GM23248 (cell line): ENCODE results near the gene CHCT1.
"Not testable (repeated sequence)": the region's sequence is repeated elsewhere in the genome, so short reads cannot be mapped to it uniquely, and the experiment has no call there.

Experiments used
- EZH2 ChIP-seq: fragments of 200-600 bp; sonication (generic); IDR thresholded peaks from 2 replicates; pipeline ENCODE4 v1.6.1; 2018; ENCODE audit warnings: antibody characterized with exemption, mild to moderate bottlenecking; ENCODE audit not compliant: insufficient read depth, poor library complexity, severe bottlenecking
- EZH2phosphoT487 ChIP-seq: fragments of 200-600 bp; sonication (generic); IDR thresholded peaks from 2 replicates; pipeline ENCODE4 v1.6.1; 2018; ENCODE audit warnings: antibody characterized with exemption, moderate library complexity, mild to moderate bottlenecking, low read depth; ENCODE audit not compliant: insufficient read depth

DNA sequence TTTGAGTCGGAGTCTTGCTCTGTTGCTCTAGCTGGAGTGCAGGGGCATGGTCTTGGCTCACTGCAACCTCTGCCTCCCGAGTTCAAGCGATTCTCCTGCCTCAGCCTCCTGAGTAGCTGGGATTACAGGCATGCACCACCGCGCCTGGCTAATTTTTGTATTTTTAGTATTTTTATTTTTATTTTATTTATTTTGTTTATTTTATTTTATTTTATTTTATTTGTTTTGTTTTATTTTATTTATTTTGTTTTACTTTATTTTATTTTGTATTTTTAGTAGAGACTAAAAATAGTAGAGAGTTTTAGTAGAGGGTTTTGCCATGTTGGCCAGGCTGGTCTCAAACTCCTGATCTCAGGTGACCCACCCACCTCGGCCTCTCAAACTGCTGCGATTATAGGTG, 2.4 kb upstream of the CHCT1 start:
- not testable (repeated sequence) for TF ChIP-seq EZH2, EZH2phosphoT487
